ENCODE data around the gene TRA2A.
"Not testable (repeated sequence)": the region's sequence is repeated elsewhere in the genome, so short reads cannot be mapped to it uniquely, and the experiment has no call there.

The TRA2A gene

DNA sequence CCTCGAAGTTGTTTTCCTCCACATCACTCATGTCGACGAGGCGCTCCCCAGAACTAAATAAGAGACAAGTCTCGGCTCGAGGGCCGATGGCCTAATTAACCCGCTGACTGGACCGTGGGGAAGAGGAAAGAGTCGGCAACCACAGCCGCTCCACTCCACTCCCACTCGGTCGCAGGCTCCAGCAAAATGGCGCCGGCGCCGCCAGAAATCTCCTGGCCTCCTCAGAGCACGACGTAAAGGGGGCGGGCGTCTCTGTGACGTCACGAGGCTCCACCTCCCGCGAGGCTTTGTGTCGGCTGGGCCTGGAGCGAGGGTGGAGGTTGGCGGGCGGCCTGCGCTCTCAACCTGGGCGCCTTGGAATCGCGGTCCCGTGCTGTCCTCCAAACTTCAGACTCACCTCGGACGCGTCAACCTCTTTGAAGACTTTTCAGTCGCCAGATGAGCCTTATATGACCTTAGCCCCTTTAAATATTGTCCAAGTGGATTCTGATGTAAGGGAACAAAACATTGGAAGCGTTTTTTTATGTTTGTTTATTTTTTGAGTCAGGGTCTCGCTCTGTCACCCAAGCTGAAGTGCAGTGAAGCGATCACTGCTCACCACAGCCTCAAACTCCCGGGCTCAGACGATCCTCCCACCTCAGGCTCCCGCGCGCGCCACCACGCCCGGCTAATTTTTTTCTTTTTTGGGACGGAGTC lies at the start of gene TRA2A:
TRA2A (minus strand) TSS at position 188 of the 696 bp plus-strand sequence; CDS start at position 31, 157 bp downstream.
- ATAC-seq = peak; percentile 94 to 96

DNA sequence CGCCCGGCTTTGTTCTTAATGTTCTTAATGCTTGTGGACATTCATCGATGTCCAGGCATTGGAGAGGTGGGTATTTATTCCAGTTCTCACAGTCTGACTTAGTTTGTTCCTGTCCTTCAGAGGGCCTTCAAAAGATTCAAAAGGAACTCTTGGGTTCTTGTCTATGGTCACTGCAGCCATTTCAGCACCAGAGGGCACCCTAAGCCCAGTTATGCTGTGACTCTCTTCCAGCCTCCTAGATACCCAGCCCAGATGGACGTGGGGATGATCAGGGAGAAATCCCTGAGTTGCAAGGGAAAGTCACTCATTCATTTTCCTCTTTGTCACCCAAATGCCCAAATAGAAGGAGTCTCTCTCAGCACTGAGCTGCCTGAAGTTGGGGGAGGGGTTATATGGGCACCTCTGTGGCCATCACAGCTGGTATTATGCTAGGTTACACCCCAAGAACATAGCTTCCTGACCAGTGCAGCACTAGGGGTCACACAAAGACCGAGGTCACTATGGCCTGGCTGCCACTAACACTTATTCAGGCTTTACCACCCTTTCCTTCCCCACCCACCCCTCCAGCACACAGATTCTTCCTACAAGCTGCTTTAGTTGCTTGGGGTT lies 38.9 kb upstream of the TRA2A start:
- ATAC-seq = peak; percentile 53 to 72

DNA sequence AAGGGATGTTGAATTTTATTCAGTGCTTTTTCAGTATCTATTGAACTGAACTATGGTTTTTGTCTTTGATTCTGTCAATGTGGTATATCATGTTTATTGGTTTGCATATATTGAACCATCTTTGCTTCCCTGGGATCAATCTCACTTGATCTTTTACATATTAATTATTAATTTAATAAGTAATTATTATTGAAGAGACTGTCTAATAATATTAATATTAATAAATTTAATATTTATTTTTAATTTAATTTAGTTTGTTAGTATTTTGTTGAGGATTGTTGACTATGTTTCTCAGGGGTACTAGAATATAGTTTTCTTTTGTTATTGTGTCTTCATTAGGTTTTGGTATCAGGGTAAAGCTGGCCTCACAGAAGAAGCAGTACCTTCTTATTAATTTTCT lies 26.5 kb upstream of the TRA2A start:
- no peak for ATAC-seq

DNA sequence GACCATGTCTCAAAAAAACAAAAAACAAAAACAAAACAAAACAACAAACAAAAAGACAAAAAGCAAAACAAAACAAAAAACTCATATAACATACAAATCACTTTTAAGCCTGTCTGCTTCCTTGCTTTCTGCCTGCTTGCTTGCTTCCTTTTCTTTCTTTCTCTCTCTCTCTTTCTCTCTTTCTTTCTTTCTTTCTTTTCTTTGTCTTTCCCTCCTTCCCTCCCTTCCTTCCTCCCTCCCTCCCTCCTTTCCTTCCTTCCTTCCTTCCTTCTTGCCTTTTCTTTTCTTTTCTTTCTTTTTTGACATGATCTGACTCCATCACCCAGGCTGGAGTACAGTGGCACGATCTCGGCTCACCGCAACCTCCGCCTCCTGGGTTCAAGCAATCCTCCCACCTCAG lies 15.9 kb upstream of the TRA2A start:
- no peak for ATAC-seq

DNA sequence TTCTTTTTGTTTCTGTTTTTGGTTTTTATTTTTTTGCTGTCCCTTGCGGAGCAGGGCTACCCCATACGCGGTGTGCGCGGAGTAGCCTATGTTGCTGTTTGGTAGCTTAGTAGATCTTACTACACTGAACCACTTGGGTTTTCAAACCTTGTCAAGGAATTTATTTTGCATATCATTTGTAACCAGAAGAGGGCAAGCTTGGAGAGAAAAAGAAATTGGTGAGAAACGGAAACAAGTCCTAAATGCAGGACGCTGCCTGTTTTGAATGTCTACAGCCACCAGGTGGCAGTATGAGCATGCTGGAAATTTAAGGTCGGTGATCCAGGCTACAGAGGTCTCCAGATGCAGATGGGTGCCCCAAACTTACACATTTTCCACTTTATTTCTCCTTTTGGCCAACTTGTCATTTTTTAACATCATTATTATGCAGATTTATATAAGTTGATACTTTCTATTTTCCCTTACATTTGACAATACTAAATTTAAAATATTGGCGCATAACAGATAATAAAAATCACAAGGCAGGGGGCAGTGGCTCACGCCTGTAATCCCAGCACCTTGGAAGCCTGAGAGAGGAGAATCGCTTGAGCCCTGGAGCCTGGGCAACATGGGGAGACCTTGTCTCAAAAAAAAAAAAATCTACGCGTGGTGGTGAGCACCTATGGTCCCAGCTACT lies 15.3 kb upstream of the TRA2A start:
- ATAC-seq = peak; percentile 71 to 76

DNA sequence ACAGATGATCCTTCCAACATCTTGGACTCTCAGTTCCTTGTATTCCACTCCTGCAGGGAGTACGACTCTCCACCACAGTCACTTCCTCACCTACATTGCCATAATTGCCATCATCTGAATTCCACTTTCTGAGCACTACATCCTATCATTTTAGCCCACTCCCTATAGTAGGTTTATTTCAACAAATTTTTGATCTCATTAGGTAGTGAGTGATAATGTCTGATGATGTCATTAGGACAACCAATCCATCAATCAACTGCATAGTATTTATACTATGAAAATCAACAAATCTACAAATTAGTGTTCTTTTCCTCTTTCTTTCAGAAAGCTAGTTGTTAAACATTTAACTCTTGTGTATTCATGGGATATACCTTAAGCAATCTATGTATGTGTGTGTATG lies 13.7 kb upstream of the TRA2A start:
- no peak for ATAC-seq

DNA sequence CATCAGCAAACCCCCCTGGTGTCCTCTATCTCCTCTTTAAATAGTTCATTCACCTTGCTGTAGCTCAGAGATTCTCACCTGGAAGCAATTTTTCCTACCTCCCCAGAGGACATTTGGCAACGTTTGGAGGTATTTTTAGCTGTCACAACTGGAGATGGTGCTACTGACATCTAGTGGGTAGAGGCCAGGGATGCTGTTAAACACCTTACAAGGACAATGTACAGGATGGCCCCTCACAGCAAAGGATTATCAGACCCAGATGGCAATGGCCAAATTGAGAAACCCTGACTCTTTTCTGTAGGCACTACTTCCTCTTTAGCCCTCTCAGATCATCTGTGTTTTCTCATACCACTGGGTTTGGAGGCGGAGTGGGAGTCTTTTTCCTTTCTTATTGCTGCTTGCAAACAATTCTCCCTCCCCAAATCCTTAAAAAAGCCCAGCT lies 13.2 kb upstream of the TRA2A start:
- ATAC-seq = peak in 1 of 2 donors; percentile 42

DNA sequence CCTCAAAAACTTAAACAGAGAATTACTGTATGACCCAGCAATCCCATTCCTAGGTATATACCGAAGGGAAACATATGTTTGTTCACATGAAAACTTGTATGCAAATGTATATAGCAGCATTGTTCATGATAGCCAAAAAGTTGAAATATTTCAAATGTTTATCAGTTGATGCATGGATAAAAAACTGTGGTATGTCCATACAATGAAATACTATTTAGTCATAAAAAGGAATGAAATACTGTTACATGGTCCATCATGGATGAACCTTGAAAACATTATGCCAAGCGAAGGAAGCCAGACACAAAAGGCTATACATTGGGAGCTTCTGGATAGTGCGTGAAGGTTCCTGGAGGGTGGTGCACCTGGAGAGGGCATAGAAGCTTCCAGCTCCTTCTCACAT lies 11.0 kb upstream of the TRA2A start:
- no peak for ATAC-seq

DNA sequence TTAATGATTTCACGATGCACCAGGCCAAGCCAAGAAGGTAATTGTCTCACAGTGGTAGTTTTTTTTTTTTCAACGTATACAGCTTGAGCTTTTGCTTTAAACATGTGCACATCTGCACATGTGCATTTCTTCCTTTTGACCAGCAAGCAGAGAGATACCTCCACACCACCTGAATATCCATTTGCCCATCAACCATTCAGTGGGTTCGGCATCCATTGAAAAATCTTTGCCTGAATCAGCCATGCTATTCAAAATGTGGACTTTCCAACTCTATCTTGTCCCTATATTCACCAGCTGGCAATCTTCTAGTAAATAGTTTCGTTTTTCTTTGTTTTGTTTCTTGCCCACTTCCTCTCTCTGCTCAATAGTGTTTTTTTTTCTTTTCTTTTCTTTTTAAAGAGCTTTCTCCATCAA lies 7.7 kb upstream of the TRA2A start:
- ATAC-seq = peak; percentile 43 to 55

DNA sequence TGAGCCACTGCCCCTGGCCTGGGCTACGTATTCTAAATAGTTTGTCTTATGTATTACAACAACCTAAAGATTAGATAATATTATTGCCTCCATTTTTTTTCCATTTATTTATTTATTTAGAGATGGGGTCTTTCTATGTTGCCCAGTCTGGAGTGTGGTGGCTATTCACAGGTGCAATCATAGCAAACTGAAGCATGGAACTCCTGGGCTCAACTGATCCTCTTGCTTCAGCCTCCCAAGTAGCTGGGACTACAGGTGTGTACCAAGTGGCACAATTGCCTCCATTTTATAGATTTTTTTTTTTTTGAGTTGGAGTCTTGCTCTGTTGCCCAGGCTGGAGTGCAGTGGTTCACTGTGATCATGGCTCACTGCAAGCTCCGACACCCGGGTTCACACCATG lies 6.5 kb upstream of the TRA2A start:
- no peak for ATAC-seq

DNA sequence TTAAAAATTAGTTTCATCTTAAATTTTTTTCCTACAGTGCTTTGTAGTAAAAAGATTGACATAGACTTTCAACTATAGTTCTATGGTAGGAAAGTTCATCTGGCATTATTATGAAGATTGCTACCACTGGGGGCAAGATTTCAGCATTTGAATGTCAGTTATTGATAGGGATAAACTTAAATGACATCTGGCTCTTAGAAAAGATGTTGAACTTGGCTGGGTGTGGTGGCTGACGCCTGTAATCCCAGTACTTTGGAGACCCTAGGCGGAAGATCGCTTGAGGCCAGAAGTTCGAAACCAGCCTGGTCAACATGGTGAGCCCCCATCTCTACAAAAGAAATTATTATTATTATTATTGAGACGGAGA lies 1.4 kb upstream of the TRA2A start:
- ATAC-seq = no peak

DNA sequence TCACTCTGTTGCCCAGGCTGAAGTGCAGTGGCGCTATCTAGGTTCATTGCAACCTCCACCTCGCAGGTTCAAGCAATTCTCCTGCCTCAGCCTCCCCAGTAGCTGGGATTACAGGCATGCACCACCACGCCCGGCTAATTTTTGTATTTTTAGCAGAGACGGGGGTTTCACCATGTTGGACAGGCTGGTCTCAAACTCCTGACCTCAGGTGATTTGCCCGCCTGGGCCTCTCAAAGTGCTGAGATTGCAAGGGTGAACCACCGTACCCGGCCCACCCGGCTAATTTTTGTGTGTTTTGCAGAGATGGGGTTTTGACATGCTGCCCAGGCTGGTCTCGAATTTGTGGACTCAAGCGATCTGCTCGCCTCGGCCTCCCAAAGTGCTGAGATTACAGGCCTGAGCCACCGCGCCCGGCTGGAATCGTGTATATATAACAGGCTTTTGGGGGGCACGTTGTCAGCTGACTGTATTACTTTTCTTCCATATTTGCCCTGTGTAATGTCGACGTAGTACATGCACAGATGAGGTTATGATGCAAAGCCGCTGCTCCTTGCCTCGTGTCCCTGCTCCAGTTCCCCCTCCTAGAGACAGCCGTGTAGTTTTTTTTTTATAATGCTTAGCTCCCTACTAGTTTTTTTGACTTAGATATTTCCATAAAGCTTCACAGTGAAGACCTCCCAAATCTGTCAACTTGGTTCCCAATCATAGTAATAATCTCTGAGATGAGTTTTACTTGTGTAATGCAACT lies 883 bp upstream of the TRA2A start:
- no peak for ATAC-seq

DNA sequence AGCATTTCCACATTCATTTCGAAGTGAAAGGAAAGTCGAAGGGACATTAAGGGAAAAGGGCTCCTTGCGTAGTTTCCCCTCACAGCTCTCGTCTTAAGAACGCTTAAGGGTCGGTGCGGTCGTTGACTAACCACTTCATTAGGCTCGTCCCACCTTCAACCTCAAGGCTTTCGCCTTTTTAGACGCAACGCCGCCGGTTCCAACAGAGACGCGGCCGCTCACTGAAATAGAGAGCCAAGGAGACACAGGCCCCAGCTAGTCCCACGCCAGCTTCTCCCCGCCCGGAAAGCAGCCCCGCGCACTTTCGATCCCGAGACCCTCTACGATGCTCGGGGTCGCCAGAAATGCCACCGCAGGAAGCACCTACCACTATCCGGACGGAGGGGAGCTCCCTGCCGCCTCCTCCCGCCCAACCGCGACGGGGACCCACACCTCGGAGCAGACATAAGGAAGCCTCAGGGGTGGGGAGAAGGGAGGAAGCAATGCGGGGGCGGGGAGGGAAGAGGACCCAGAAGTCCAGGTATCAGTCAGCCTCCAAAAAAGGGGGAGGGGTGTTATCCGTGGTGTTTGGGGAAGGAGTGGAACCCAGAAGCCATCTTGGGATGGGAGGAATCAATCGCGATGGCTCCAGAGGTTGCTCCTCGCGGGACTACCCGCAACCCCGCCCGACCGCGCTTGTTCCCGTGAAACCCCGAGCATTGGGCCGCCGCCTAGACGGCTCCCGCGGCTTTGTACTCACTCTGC lies 559 bp downstream of the TRA2A start:
- peak; percentile 36 to 46 for ATAC-seq

DNA sequence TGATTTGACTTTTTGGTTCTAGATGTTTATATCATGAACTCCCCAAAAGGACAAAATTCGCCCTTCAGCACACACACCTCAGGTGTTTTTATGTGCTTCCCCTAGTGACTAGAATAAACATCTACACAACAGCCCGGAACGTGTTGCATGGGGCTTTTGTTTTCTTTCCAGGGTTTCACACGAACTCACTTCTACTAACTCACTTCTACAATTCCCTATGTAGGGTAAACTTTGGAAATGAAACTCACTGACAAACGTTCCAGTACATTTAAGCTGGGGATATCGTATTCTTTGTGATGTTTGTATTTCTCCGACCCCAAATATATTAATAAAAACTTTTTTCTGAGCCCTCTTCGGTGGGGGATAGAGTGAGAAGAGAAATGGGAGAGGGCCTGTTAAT lies 1.4 kb downstream of the TRA2A start:
- no peak for ATAC-seq

DNA sequence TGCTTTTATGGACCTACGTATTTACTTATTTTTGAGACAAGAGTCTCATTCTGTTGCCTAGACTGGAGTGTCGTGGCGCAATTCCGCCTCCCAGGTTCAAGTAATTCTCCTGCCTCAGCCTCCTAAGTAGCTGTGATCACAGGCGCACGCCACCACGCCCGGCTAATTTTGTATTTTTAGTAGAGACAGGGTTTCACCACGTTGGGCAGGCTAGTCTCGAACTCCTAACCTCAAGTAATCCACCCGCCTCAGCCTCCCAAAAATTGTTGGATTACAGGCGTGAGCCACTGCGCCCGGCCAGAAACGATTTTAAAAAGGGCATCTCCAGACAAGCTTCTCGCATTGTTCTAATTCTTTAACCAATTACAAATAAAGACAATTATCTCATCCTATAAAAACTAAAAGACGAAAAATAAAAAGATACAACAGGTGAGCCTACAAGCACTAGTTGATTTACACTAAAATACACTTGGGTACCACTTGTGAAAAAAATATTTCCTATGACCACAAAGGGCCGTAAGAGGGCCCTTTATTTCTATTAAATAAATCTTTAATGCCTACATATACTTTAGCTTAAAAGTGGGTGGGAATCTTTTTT lies 2.4 kb downstream of the TRA2A start:
- no peak for ATAC-seq

DNA sequence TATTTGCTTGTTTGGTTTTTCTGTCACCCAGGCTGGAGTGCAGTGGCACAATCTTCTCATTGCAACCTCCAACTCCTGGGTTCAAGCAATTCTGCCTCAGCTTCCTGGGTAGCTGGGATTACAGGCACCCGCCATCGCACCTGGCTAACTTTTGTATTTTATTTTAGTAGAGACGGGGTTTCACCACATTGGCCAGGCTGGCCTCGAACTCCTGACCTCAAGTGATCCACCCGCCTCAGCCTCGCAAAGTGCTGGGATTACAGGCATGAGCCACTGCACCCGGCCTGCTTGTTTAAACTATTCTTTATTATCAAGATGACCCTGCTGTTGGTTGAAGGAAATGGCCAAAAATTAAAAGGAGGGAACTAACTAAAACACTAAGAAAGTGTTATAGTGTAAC lies 6.2 kb downstream of the TRA2A start:
- not testable (repeated sequence) for ATAC-seq

DNA sequence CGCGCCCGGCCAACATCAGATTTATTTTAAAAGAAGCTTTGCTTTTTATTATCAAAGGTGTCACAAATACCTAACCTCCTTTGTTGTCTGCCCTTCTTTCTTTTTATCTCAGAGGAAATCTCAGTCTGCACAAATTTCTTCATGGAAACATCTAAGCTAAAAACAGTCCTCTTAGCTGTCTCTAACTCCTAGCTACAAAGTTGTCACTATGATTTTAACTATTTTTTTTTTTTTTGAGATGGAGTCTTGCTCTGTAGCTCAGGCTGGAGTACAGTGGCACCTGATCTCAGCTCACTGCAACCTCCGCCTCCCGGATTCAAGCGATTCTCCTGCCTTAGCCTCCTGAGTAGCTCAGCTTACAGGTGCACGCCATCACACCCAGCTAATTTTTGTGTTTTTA lies 7.3 kb downstream of the TRA2A start:
- ATAC-seq = no peak

DNA sequence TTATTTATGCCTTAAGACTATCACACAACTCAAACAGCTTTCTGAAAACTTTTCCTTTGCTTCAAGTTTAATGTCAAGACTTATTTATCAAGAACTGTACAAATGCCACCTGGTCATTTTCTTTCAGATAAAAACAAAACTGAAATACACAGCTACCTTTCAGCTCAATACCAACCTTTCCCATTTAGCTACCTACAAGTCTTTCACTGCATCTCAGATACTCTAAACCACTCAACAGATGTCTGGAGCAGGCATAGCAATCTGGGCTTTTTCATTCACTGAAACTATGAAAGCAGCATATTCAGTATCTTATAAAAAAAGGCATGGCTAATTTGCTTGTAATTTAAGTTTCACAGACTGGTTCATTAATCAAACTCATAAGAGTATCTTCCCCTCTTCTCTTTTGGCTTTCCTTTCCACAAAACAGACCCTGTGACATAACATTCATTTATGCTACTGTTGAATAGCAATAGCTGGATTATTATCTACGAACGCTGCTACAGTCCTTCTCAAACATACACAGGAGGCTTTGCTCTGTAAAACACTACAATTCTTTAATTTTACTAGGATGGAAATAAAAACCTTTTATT lies 8.2 kb downstream of the TRA2A start:
- no peak for ATAC-seq

DNA sequence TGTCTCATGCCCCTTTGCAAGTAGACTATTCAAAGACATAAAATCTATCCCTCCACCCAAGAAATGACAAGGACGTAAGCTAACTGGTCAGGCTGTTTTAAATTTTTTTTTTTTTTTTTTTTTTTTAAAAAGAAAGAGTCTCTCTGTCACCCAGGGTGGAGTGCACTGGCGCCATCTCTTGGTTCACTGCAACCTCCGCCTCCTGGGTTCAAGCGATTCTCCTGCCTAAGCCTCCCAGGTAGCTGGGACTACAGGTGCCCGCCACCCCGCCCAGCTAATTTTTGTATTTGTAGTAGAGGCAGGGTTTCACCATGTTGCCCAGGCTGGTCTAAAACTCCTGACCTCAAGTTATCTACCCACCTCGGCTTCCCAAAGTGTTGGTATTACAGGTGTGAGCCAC lies 11.2 kb downstream of the TRA2A start:
- no peak for ATAC-seq

DNA sequence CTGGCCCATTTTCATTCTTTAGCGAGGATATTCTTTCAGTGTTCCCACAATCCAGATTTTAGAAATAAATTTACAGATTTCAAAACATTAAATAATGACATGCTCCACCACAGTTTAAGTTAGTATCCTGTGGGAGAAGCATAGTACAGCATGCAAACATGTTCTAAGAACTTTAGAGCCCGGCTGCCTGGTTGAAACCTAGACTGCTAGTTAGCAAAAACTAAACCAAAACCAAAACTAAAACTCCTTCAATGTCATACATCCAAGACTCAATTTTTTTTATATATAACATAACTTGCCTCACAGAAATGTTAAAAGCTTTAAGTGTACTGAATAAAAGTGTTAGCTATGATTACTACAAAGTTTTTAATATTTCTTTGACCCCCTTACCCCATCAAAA lies 17.0 kb downstream of the TRA2A start:
- ATAC-seq = peak; percentile 55 to 85

DNA sequence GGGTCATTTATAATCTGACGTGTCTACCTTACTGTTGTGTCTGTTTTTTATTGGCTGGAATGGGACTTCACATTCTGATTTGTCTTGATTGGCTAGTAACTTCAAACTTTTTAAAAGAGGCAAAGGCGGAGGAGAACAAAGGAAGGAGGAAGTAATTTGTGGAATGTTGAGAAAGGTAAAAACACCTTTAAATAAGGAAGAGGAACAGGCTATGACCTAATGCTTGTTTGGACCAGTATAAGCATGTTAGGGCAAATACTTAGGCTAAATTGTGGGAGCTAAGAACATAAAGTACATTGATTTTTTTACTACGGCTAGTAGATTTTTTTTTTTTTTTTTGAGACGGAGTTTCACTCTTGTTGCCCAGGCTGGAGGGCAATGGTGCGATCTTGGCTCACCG lies 18.0 kb downstream of the TRA2A start:
- ATAC-seq = not testable (repeated sequence)

DNA sequence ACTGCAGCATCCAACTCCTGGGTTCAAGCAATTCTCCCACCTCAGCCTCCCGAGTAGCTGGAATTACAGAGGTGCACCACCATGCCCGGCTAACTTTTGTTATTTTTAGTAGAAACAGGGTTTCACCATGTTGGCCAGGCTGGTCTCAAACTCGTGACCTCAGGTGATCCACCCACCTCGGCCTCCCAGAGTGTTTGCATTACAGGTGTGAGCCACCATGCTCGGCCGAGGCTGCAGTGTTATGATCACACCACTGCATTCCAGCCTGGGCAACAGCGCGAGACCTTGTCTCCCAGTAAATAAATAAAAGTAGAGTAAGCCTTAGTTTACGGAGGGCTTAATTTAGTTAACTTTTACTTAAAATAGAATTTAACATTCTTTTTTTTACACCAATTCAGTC lies 37.8 kb downstream of the TRA2A start:
- ATAC-seq = no peak

All from activated CD4-positive, CD25-positive, alpha-beta regulatory T cell treated with anti-CD3 and anti-CD28 coated beads, Interleukin-2, amount 50 U/mL, for 24 hours (primary cell).